ENCODE measurements around the gene ALKBH5.

The ALKBH5 gene

DNA sequence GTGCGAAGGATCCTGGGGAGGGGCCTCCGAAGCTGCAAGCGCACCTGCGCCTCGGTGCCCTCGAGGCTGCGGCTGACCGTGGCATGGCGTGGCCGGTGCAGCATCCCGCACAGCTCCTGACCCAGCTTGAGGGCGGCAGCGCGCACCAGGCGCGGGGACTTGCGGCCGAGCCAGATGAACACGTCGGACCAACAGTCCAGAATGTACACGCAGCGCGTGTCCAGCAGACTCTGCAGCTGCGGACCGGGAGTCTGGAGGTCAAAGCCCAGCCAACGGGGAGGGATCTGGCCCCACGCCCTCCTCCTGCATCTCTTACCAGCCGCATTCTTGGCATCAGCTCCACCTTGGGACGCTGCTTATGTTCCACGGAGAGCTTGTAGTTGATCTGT is 64.0 kb downstream of the ALKBH5 start:
- in situ Hi-C loops (cut with HindIII; ENCODE audit: low pct_unique_long_range_greater_than_20kb, low sequenced_read_pairs) = no loop called here
- no peak for DNase-seq (ENCODE audit: low read depth in 1 of 2, low spot score in 1 of 2)
- no peak for TF ChIP-seq JUND (IDR thresholded peaks at IDR 0.05; ENCODE audit: low read depth)

GRCh38 chr17:18248300-18248731 is 64.7 kb downstream of the ALKBH5 start:
- in situ Hi-C loops (cut with HindIII; ENCODE audit: low pct_unique_long_range_greater_than_20kb, low sequenced_read_pairs) = no loop called here
- DNase-seq (ENCODE audit: low read depth in 1 of 2, low spot score in 1 of 2) = peak; percentile 86 to 97
- no peak for TF ChIP-seq JUND (IDR thresholded peaks at IDR 0.05; ENCODE audit: low read depth)

- no peak for DNase-seq (ENCODE audit: low read depth in 1 of 2, low spot score in 1 of 2)
- TF ChIP-seq JUND (IDR thresholded peaks at IDR 0.05; ENCODE audit: low read depth) = no peak
- in situ Hi-C loops (cut with HindIII; ENCODE audit: low pct_unique_long_range_greater_than_20kb, low sequenced_read_pairs) = no loop called here
Measured at GRCh38 chr17:18248811-18249210, 65.2 kb downstream of the ALKBH5 start.

DNA sequence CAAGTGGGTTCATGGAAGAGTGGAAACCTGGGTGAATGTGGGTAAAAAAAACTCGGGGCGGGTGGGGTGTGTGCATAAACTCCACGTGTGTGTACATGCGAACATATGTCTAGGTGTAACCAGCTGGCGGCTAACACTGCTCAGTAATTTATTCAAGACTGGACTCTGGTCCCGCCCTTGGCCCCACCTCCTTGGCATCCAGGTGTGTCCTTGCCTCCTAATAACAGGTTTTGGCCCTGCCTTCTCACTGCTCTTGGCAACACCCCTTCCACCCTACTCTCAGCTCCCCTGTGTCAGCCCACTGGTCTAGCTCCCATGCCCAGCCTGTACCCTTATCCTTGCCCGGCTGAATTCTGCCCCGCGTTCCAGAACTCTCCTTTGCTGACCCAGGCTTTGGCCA is 66.6 kb downstream of the ALKBH5 start:
- TF ChIP-seq JUND (IDR thresholded peaks at IDR 0.05; ENCODE audit: low read depth) = no peak
- DNase-seq (ENCODE audit: low read depth in 1 of 2, low spot score in 1 of 2) = peak; percentile 94 to 96
- in situ Hi-C loops (cut with HindIII; ENCODE audit: low pct_unique_long_range_greater_than_20kb, low sequenced_read_pairs) = no loop called here

DNA sequence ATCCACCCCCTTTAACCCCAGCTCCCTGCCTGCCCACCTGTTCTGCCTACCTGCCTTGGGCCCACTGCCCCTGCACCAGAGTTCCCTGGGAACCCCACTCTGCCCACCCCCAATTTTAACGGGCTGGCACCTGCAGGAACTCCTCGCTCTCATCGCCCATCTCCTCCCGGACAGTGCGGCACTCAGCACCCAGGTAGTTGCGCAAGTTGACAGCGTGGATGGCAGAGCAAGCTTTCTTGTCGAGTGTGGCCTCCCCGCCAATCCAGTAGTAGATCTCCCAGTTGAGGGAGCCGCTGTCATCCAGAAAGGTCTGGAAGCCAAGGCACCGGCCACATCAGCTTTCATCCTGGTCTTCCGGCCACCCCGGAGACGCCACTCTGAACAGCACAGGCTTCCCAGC is 67.1 kb downstream of the ALKBH5 start:
- DNase-seq (ENCODE audit: low read depth in 1 of 2, low spot score in 1 of 2) = peak in 1 of 2 experiments; percentile 5
- in situ Hi-C loops (cut with HindIII; ENCODE audit: low pct_unique_long_range_greater_than_20kb, low sequenced_read_pairs) = no loop called here
- TF ChIP-seq JUND (IDR thresholded peaks at IDR 0.05; ENCODE audit: low read depth) = no peak

GRCh38 chr17:18251204-18251603 is 67.6 kb downstream of the ALKBH5 start:
- DNase-seq (ENCODE audit: low read depth in 1 of 2, low spot score in 1 of 2) = peak in 1 of 2 experiments; percentile 2
- in situ Hi-C loops (cut with HindIII; ENCODE audit: low pct_unique_long_range_greater_than_20kb, low sequenced_read_pairs) = no loop called here
- no peak for TF ChIP-seq JUND (IDR thresholded peaks at IDR 0.05; ENCODE audit: low read depth)

DNA sequence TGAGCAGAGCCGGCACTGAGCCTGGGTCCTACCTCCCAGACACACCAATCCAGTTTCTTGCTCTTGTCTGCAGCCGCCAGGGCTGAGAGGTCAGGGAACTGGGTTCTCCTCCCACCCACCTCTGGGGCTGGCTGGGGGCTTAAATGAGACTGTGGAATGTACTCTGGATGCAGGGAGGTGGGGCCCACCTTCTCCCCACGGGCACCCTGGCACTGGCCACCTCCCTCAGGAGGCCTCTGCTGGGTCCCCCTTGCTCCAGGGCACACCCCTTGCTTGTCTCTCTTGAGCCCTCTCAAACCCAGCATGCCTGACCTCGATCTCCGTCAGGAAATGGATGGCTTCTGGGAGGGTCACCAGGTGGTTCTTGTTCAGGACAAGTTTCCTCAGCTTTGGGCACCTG is 68.5 kb downstream of the ALKBH5 start:
- peak in 1 of 2 experiments; percentile 2 for DNase-seq (ENCODE audit: low read depth in 1 of 2, low spot score in 1 of 2)
- in situ Hi-C loops (cut with HindIII; ENCODE audit: low pct_unique_long_range_greater_than_20kb, low sequenced_read_pairs) = no loop called here
- TF ChIP-seq JUND (IDR thresholded peaks at IDR 0.05; ENCODE audit: low read depth) = no peak

DNA sequence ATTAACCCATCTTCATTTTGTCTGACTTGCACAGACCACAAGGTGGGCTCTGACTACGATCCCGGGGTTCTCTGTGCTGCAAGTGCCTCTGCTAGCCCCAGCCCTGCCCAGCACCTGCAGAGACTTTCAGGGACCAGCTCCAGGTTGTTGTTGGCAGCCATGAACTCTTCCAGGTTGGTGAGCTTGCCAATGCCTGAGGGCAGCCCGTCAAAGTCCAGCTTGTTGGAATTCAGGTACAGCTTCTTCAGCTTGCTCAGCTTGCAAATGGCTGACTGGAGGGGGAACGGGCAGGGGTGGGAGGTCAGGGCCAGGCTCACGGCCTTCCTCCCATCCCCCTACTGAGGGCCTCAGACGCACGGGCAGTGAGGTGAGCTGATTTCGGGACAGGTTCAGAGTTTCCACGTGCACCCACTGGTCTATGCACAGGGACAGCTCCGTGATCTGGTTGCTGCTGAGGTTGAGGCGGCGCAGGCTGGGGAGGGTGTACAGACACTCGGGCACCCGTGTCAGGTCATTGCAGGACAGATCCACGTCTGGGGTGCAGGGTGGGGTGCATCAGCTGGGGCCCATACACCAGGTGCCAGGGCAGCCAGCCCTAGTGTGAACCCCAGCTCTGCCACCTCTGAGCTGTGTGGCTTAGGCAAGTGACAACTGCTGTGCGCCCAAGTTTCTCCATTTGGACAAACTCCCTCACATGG is 69.7 kb downstream of the ALKBH5 start:
- DNase-seq (ENCODE audit: low read depth in 1 of 2, low spot score in 1 of 2) = peak; percentile 61 to 84
- TF ChIP-seq JUND (IDR thresholded peaks at IDR 0.05; ENCODE audit: low read depth) = no peak
- in situ Hi-C loops (cut with HindIII; ENCODE audit: low pct_unique_long_range_greater_than_20kb, low sequenced_read_pairs) = no loop called here

- DNase-seq (ENCODE audit: low read depth in 1 of 2, low spot score in 1 of 2) = no peak
- TF ChIP-seq JUND (IDR thresholded peaks at IDR 0.05; ENCODE audit: low read depth) = no peak
- in situ Hi-C loops (cut with HindIII; ENCODE audit: low pct_unique_long_range_greater_than_20kb, low sequenced_read_pairs) = no loop called here
Measured at GRCh38 chr17:18253947-18254821, 70.6 kb downstream of the ALKBH5 start.

- TF ChIP-seq JUND (IDR thresholded peaks at IDR 0.05; ENCODE audit: low read depth) = no peak
- in situ Hi-C loops (cut with HindIII; ENCODE audit: low pct_unique_long_range_greater_than_20kb, low sequenced_read_pairs) = no loop called here
- peak in 1 of 2 experiments; percentile 15 for DNase-seq (ENCODE audit: low read depth in 1 of 2, low spot score in 1 of 2)
Measured at GRCh38 chr17:18254888-18255649, 71.4 kb downstream of the ALKBH5 start.

DNA sequence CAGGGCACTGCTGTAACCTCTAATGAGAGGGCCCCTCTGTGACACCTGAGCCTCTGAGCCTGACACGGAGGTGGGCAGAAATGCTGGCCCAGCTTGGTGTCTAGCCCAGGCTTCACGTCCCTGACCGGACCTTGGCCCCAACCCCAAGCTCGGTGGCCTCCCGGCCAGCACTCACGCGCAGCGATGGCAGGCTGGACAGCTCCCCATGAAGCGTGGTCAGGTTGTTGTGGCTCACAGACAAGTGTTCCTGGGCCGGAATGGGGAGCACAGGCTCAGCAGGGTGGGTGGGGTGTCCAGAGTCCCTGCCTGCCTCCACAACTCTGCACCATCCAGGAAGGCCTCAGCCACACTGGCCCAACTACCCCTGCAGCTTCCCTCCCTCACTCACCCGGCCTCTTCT is 72.7 kb downstream of the ALKBH5 start:
- in situ Hi-C loops (cut with HindIII; ENCODE audit: low pct_unique_long_range_greater_than_20kb, low sequenced_read_pairs) = no loop called here
- TF ChIP-seq JUND (IDR thresholded peaks at IDR 0.05; ENCODE audit: low read depth) = no peak
- peak in 1 of 2 experiments; percentile 33 for DNase-seq (ENCODE audit: low read depth in 1 of 2, low spot score in 1 of 2)

GRCh38 chr17:18256776-18257175 is 73.1 kb downstream of the ALKBH5 start:
- DNase-seq (ENCODE audit: low read depth in 1 of 2, low spot score in 1 of 2) = no peak
- in situ Hi-C loops (cut with HindIII; ENCODE audit: low pct_unique_long_range_greater_than_20kb, low sequenced_read_pairs) = no loop called here
- no peak for TF ChIP-seq JUND (IDR thresholded peaks at IDR 0.05; ENCODE audit: low read depth)

Data from T47D (cell line).